COLO668 (cell line): ENCODE measurements around the gene GALNT13.

Experiments
- DNase-seq: peaks from one replicate; lab custom pipeline; 2025; ENCODE audit not compliant: unreplicated experiment; lab: John Stamatoyannopoulos, UW

The GALNT13 gene

DNA sequence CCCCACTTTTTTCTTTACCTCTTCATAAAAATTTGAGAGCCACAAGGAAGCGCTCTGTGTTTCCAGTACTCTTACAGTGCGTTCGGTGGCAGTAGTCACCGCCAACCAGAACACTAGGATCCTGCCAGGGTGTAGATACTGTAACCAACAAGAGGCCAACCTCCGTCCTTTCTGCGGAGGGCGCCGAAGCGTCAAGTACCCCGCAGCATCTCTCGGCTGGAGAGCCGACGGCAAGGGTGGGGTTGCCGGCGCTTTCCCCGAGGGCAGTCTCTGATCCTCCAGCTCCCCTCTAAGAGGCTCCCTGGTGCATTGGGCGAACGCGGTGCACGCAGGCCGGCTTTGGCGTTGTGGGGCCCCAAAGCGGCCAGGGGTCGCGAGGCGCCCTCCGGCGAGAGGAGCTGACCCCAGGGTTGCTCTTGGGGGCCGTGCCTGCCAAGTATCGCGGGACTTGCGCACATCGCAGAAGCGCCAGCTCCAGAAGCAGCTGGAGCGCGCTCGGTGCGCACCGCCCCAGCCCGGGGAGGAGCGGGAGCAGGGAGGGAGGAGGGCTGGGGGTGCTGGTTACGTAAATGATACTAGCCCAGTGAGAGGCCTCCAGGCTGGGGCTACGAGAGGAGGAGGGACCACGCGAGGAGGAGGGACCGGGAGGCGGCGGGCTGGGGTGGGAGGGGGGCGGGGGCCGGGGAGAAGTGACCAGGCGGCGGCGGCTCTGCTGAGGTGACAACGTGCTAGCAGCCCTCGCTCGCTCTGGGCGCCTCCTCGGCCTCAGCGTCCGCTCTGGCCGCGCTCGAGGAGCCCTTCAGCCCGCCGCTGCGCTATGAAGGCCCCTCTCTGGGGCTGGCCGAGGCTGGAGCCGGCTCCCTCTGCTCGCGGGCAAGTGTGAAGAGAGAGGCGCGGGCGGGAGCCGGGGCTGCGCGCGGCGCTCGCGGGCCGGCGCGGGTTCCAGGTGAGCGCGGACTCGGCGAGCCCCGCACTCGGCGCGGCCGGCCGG is at the start of gene GALNT13:
TSS of gene GALNT13 (plus strand) at position 692 of the 991 bp plus-strand sequence.
- DNase-seq, result peak; percentile 92

DNA sequence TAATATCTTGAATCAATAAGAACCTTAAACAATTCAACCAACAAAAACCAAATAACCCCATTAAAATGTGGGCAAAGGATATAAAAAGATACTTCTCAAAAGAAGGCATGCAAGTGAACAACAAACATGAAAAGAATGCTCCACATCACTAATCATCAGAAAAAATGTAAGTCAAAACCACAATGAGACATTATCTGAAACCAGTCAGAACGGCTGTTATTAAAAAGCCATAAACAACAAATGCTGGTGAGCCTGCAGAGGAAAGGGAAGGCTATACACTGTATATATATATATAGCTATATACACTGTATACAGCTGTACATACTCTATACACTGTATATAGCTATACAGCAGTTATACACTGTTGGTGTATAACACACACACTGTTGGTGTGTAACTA is 47.8 kb upstream of the GALNT13 start:
- no peak for DNase-seq

DNA sequence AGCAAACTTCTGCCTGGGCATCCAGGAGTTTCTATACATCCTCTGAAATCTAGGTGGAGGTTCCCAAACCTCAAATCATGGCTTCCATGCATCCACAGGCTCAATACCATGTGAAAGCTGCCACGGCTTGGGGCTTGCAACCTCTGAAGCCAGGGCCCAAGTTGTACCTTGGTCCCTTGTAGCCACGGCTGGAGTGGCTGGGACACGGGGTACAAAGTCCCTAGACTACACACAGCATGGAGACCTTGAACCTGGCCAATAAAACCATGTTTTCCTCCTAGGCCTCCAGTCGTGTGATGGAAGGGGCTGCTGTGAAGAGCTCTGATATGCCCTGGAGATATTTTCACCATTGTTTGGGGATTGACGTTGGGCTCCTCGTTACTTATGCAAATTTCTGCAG is 43.4 kb upstream of the GALNT13 start:
- DNase-seq, result no peak

DNA sequence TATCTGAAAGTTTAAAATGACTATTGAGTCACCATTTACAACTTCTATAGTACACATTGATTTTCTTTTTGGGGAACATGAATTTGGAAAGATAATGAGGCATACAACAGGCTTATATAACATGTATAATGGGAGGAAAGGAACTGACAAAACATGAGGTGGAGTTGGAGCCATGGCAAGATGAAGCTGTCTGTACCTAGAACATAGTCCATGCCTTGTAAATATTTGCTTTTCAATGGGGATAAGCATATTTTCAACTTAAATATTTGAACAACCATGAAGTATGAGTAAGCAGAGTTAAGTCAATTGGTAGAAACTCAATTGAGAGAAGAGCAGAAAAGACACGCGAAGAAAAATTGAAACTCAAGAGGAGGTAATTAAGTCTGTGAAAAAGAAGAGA is 37.1 kb upstream of the GALNT13 start:
- no peak for DNase-seq

DNA sequence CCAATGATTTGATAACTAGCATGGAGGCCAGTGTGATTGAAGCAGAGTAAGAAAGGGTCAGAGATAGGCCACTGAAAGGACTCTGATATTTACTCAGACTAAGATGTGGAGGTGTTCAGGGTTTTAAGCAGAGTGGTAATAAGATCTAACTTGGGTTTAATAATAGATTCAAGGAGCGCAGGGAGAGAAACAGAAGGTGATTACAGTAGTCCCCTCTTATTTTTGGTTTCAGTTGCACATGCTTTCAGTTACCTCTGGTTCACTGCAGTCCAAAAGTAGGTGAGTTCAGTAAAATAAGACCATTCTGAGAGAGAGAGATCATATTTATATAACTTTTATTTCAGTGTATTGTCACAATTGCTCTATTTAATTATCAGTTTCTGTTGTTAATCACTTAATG is 13.5 kb upstream of the GALNT13 start:
- DNase-seq, result no peak

DNA sequence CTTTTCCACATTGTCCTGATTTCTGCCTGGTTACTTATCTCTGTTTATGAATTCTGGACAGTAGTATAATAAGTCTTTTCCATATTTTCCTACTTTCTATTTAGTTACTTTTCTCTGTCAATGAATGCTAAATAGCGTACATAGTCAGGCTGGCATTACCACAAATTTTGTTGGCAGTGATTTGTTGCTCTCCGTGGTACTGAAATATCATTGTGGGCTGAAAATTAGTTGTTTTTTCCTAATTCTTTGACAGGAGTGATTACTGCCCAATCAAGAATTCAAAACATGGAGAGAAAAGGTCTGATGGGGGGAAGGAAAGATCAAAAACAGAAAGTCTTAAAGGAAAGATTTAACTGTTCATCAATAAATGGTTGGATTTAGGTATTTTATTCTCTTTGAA is 7.7 kb upstream of the GALNT13 start:
- no peak for DNase-seq

DNA sequence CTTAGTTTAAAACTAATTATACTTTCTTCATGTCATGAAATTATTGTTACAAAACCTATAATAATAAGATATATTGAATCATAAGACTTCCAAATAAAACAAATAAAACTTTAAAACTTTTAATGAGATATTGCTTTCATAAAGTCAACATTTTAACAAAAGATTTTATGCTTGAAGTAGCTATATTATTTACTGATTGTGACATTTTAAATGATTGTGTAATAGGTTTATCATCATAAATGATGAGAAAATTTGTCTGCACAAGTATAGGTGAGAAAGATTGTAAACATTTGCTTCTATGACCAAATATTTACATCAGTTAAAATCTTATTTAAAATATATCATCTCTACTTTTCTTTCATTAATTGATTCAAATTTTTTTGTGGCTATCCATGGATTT is 5.1 kb upstream of the GALNT13 start:
- DNase-seq, result no peak

DNA sequence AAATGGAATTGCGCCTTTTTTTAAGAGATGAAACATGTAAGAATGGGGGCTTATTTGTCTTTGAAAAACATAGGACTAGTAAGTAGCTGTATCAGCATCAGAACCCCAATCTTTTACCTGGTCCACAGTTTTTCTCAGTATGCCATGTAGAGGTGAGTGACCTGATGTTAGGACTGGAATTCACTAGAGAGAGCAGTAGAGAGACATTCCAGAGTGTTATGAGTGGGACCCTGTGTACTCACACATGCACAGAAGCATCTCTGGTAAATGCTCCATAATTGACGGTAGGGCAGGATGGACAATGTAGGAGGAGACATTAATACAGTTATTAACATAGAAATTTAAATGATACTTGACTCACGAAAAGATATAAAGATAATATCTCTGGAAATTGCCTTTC is 1.4 kb upstream of the GALNT13 start:
- DNase-seq, result no peak

DNA sequence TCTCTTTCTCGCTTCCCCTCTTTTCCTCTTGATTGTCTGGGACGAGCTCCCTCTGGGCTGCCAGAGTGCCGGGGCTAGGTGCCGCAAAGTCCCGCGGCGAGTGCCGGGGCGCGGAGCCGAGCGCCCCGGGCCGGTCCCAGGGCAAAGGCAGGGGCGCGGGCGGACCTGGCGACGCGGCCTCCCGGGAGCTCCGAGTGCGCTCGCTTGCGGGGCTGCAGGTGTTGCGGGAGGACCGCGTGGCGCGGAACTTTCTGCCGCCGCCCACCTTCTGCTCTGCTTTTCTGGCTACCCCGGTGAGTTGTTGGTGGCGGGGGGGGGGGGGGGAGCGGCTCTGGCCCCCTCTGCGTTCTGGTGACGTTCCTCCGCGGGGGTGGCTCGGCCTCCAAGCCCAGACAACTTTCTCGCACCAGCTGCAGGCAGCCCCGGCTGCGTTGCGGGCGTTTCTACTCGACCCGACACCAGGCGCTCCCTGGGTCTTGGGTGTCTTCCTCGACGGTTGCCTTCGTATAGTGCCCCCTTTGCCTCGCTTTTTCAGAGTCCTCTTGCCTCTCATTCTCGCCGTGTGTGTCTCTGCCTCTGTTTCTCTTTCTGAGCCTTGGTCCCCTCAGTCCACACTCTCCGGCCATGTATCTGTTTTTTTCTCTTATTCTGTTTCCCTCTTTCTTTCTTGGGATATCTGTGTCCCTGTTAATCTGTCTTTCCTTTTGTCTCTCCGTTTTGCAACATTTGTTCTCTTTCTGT is 759 bp downstream of the GALNT13 start:
- DNase-seq, result peak; percentile 58

DNA sequence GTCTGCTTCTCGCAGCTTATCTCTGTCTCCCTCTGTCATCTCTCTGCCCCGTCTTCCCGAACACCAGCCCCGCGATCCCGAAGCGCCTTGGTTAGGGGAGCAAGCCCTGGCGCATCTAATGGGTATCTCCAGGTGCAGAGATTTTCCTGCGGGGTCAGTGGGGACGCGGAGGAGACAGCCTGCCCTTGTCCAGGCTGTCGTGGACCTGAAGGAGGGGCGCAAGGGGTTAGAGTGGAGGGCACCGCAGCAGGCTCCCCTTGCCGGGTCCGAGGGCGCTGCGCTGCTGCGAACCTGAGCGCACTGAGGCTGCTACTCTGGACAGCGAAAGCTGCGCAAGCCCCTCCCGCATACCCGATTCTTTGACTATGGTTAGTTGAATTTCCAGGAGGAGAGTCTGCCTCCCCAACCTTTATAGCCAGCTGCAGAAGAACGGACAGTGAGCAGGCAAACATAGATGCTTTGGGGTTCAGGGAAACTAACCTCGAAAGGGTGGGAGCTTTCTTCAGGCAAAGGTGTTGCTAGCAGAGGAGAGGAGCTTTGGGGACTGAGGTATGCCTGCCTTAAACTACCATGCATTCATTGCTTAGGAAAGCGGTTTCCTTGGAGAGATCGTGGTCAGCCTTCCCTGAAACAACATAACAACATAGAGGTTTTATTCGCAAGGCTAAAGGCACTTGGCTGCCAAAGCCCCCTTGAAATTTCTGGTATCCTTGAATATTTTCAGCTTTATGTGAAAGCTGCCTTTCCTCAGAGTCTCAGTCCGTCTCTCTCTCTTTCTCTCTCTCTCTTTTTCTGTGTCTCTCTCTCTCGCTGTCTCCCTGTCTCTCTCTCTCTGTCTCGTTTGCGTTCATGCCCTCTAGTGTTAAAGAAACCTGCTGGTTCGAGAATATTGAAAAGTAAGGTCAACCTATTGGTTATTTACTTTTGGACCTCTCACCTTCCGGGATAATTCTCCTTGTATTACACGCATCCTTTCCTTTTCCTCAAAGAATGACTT is 1.6 kb downstream of the GALNT13 start:
- peak; percentile 56 for DNase-seq

DNA sequence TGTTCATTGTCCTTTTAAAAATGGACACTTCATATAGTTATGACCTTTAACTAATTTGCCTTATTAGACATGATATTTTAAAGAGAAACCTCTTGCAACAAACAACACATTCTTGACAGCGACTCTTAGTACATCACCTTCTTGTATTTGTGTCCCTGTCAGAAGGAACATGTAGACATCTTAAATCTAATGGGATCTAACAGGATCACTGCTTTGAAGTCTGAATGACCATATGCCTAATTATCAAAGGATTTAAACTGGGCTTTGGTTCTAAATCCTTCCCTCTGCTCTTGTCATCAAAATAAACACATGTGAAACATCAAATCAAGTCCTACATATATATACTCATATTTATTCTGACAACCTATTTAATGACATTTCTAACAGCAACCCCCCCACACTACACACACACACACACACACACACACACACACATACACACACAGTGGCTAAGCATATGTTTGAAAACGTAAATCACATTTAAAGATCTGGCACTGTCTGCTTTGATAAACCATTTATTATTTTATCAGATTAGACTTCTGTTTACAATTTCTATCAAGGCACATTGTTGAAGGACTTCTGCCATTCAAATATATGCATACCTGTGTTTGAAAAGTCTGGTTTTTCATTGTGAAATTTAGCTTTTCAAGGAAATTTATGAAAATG is 4.2 kb downstream of the GALNT13 start:
- DNase-seq, result no peak

DNA sequence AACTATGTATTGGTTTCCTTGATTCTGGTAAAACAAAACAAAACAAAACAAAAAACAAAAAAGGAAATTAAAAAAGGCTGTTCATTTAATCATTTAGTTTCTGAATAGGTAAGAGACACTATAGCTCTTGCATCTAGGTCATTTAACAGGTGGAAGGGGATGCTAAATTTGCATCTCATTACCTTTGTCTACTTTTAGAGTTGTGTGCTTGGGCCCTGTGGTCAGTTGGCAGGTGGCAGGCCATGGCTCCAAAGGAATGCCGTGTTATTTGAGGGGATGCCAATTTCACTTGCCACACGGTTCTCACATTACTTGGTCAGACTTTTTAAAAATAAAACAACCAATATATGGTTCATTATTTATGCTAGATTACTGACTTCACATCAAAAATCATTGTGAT is 9.2 kb downstream of the GALNT13 start:
- DNase-seq, result no peak

DNA sequence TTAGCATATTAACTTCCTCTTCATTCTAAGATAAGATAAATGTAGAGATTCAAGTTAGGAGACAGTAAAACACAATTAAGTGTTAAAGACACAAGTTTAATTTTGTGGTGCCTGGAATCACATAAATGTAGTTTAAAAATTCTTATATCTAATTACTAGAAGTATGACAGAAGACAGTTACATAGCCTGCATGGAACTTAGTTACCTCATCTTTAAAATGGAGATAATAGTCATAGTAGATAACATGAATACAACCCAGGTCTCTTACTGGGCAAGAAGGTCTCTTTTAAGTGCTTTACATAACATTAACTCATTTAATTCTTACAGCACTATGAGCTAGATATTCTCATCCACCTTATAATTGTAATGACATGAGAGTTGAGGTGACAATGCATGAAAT is 15.1 kb downstream of the GALNT13 start:
- DNase-seq, result no peak

DNA sequence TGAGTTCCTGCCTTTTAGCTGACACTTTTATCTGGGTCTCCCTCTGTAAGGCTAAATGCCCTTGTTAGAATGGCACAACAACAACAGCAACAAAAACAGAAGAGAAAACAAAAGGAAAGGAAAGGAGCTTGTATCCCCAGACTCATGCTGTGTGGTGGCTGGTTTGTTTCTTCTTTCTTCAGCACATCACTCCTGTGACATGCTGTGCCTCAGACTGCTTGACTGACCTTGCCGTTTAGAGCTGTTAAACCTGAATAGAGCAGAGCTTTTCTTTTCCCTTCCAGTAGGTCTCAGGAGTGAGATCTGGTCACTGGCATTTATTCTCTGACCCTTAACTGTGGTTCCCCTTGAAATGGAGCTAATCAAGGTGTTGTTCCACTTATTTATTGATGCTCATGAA is 18.9 kb downstream of the GALNT13 start:
- no peak for DNase-seq

DNA sequence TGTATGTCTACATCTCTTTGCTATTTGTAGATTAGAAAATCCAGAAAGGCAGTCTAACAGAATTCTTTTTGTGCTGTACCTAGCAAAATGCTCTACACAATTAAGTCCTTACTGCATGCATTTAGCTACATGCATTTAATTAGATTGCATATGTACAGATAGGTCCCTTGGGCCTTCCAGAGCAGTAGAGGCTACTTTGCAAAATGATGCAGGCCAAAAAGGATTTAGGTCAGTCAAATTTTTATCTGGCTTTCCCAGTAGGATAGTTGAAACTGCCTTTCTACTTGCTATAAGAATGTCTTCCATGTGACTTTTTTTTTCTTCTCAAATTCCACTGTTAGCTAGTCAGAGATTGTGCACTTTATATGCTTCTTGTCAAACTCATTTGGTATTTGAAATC is 19.3 kb downstream of the GALNT13 start:
- DNase-seq, result no peak

DNA sequence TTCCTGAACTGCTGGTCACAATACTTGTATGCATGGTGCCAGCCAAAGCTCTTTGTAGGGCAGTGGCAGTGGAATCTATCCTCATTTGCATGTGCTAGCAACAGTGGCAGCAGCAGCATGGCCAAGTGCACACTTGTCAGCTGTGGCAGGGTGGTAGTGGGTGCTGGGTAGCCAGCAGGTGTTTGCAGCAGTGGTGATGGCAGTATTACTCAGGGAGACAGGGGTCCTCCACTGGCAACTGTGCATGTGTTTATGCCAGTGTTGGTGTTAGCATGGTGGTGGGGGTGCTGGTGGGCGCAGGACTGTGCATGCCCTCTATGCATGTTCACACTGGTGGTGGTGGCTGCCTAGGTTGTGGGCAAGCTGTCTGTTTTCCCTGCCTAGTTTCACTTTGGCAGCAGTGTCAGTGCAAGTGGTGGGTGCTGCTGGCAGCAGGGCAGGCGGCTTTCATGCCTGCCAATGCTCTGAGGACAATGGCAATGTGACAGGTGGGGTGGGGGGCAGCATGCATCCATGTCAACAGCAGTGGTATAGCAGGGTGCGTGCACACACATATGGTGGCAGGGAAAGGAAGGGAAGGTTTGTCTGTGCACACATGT is 41.2 kb downstream of the GALNT13 start:
- no peak for DNase-seq

DNA sequence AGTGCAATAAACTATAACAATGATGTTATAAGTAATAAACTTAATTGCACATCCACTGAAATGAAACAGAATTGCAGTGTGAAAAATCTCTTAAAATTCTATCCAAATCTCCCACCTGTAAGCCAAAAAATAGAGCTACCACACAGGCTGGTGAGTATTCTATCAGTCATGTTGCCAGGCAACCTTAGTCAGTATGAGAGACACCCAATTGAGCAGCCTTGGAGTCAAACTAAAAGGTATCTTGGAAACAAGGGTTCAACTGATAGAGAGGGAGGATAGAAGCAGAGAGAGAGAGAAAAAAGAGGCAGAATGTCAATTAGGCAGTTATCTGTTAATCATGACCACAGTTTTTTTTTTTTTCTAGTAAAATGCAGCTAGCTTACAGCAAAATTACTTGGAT is 45.8 kb downstream of the GALNT13 start:
- no peak for DNase-seq

DNA sequence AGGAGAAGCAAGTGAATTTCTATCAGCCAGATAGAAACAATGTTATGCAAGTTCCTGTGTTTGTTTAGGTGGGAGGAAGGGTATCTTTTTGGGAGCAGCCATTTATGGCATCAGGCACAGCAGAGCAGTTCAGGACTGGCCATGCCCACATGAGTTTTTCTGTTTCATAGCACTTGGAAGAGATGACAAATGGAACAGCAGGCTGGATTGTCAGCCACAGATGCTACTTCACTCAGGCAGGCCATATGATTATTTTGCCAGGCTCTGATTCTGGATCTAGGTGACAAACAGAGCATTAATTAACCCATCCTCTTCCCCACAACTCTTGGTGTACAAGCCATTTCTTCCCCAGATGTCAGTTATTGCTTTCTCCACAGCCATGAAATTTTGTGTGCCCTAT is 63.8 kb downstream of the GALNT13 start:
- no peak for DNase-seq

DNA sequence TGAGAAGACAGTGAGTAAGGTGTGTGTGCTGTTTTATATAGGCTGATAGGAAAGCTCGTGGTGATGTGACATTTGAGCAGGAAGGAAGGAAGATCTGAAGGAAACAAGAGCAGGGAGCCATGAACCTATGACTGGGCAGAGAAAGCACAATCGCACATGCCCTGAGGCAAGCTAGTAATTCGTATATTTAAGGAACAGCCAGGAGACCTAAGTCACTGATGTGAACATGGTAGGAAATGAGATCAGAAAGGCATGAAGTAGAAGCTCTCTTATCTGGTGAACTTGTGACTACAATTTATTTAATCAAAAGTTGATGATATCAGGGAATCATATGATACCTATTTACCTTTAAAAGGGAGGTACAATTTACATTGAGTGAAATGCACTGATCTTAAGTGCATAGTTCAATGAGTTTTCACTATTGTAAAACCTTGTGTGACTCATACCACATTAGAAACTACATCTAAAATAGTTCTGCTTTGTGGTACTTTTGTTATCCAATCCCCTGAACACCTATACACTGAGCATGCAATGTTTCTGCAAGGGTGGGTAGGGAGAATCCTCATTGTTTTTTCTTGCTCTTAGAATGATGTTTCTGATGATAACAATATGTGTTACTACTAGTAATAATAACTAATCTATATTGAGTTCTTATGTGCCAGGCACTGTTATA is 67.5 kb downstream of the GALNT13 start:
- no peak for DNase-seq

DNA sequence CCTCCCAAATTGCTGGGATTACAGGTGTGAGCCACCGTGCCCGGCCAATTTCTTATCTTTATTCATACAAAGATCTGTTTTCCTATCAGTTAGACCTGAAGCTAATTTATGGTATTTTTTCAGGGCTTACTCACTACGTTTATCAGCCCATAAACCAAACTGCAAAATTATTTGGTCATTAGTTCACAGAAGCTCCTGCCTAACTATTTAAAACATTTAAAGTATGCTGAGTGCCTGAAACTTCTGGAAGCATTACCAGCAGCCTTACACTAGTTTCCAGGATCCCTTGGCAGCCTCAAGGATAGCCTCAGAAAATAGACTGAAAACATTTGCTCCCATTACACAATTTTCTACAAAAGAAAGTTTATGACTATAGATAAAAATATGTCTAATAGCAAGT is 68.8 kb downstream of the GALNT13 start:
- no peak for DNase-seq
